ENCODE measurements around the gene GXYLT2.

GXYLT2 gene

GRCh38 chr3:72932416-72932815 lies 44.6 kb downstream of the GXYLT2 start:
- DNase-seq (no peak), ATAC-seq (replicated peaks) (no peak)
- no peaks in the 10 kb centered on the region for H3K4me1 Mint-ChIP-seq
- no peak overlapping the region for H3K4me3 Mint-ChIP-seq
- peaks cover 0 to 6% of the 10 kb centered on the region in 2 donors for H3K36me3 Mint-ChIP-seq
- H3K27me3 Mint-ChIP-seq: peaks cover 17 to 19% of the 10 kb centered on the region in 2 donors
- H3K9me3 Mint-ChIP-seq: peaks cover 5 to 6% of the 10 kb centered on the region in 2 donors
- no peak overlapping the region for H3K27ac Mint-ChIP-seq

- H3K27ac Mint-ChIP-seq: no peak overlapping the region
- H3K36me3 Mint-ChIP-seq: no peaks in the 10 kb centered on the region
- no peaks in the 10 kb centered on the region for H3K9me3 Mint-ChIP-seq
- ATAC-seq (replicated peaks): peak; percentile 93 to 98
- no peak for DNase-seq
- peaks cover 4 to 5% of the 10 kb centered on the region in 2 donors for H3K27me3 Mint-ChIP-seq
- no peaks in the 10 kb centered on the region for H3K4me1 Mint-ChIP-seq
- no peak overlapping the region for H3K4me3 Mint-ChIP-seq
These were observed 50.8 kb downstream of the GXYLT2 start for GRCh38 chr3:72938471-72939265.

GRCh38 chr3:72941245-72941644 lies 53.4 kb downstream of the GXYLT2 start:
- no peak overlapping the region for H3K4me3 Mint-ChIP-seq
- H3K9me3 Mint-ChIP-seq: no peaks in the 10 kb centered on the region
- H3K27ac Mint-ChIP-seq: no peak overlapping the region
- peaks cover 4 to 5% of the 10 kb centered on the region in 2 donors for H3K27me3 Mint-ChIP-seq
- DNase-seq (no peak), ATAC-seq (replicated peaks) (no peak)
- H3K4me1 Mint-ChIP-seq: no peaks in the 10 kb centered on the region
- peaks cover 0 to 4% of the 10 kb centered on the region in 2 donors for H3K36me3 Mint-ChIP-seq

GRCh38 chr3:72942427-72942826 lies 54.6 kb downstream of the GXYLT2 start:
- Mint-ChIP-seq H3K27me3 (peaks cover 0 to 4% of the 10 kb centered on the region in 2 donors), H3K4me3 (no peak overlapping the region), H3K4me1 (no peaks in the 10 kb centered on the region), H3K36me3 (peaks cover 0 to 4% of the 10 kb centered on the region in 2 donors), H3K9me3 (no peaks in the 10 kb centered on the region), H3K27ac (no peak overlapping the region)
- no peak for DNase-seq
- ATAC-seq (replicated peaks): no peak

- Mint-ChIP-seq H3K36me3 (peaks cover 0 to 4% of the 10 kb centered on the region in 2 donors), H3K27ac (no peak overlapping the region), H3K4me1 (no peaks in the 10 kb centered on the region), H3K9me3 (no peaks in the 10 kb centered on the region), H3K27me3 (peaks cover 0 to 4% of the 10 kb centered on the region in 2 donors), H3K4me3 (no peak overlapping the region)
- no peak for ATAC-seq (replicated peaks)
- no peak for DNase-seq
These were observed 56.9 kb downstream of the GXYLT2 start for GRCh38 chr3:72944696-72945095.

GRCh38 chr3:72947715-72948490 lies 60.1 kb downstream of the GXYLT2 start:
- ATAC-seq (replicated peaks): no peak
- Mint-ChIP-seq H3K4me3 (no peak overlapping the region), H3K27me3 (peaks cover 0 to 4% of the 10 kb centered on the region in 2 donors), H3K4me1 (peaks cover 5 to 27% of the 10 kb centered on the region in 2 donors), H3K36me3 (peaks cover 0 to 4% of the 10 kb centered on the region in 2 donors), H3K27ac (no peak overlapping the region), H3K9me3 (no peaks in the 10 kb centered on the region)
- DNase-seq: no peak

- DNase-seq: no peak
- Mint-ChIP-seq H3K36me3 (peaks cover 0 to 4% of the 10 kb centered on the region in 2 donors), H3K4me3 (no peak overlapping the region), H3K4me1 (peaks cover 5 to 27% of the 10 kb centered on the region in 2 donors), H3K9me3 (no peaks in the 10 kb centered on the region), H3K27me3 (peaks cover 0 to 4% of the 10 kb centered on the region in 2 donors), H3K27ac (no peak overlapping the region)
- ATAC-seq (replicated peaks): no peak
These were observed 61.2 kb downstream of the GXYLT2 start for GRCh38 chr3:72949016-72949415.

GRCh38 chr3:72950372-72950771 lies 62.5 kb downstream of the GXYLT2 start:
- DNase-seq (no peak), ATAC-seq (replicated peaks) (peak; percentile 33 to 47)
- H3K27ac Mint-ChIP-seq: no peak overlapping the region
- peaks cover 5 to 27% of the 10 kb centered on the region in 2 donors for H3K4me1 Mint-ChIP-seq
- H3K4me3 Mint-ChIP-seq: peak overlapping the region in 1 of 2 donors; percentile 50
- H3K27me3 Mint-ChIP-seq: no peaks in the 10 kb centered on the region
- no peaks in the 10 kb centered on the region for H3K36me3 Mint-ChIP-seq
- H3K9me3 Mint-ChIP-seq: no peaks in the 10 kb centered on the region

- H3K4me3 Mint-ChIP-seq: peak overlapping the region in 1 of 2 donors; percentile 50
- no peak for DNase-seq
- no peaks in the 10 kb centered on the region for H3K9me3 Mint-ChIP-seq
- H3K27me3 Mint-ChIP-seq: no peaks in the 10 kb centered on the region
- H3K4me1 Mint-ChIP-seq: peaks cover 5 to 27% of the 10 kb centered on the region in 2 donors
- no peak overlapping the region for H3K27ac Mint-ChIP-seq
- H3K36me3 Mint-ChIP-seq: no peaks in the 10 kb centered on the region
- ATAC-seq (replicated peaks): no peak
These were observed 63.0 kb downstream of the GXYLT2 start for GRCh38 chr3:72950801-72951200.

GRCh38 chr3:72951259-72951722 lies 63.4 kb downstream of the GXYLT2 start:
- peak; percentile 83 to 86 for ATAC-seq (replicated peaks)
- Mint-ChIP-seq H3K4me3 (no peak overlapping the region), H3K4me1 (peaks cover 5 to 27% of the 10 kb centered on the region in 2 donors), H3K9me3 (no peaks in the 10 kb centered on the region), H3K27me3 (no peaks in the 10 kb centered on the region), H3K27ac (no peak overlapping the region), H3K36me3 (no peaks in the 10 kb centered on the region)
- DNase-seq: no peak

GRCh38 chr3:72953325-72953956 lies 65.6 kb downstream of the GXYLT2 start:
- no peaks in the 10 kb centered on the region for H3K27me3 Mint-ChIP-seq
- no peak for ATAC-seq (replicated peaks)
- H3K36me3 Mint-ChIP-seq: no peaks in the 10 kb centered on the region

GRCh38 chr3:72957297-72957696 lies 69.5 kb downstream of the GXYLT2 start:
- peaks cover 1 to 11% of the 10 kb centered on the region in 2 donors for H3K4me1 Mint-ChIP-seq
- no peaks in the 10 kb centered on the region for H3K27me3 Mint-ChIP-seq
- H3K9me3 Mint-ChIP-seq: no peaks in the 10 kb centered on the region
- no peak overlapping the region for H3K4me3 Mint-ChIP-seq
- H3K27ac Mint-ChIP-seq: no peak overlapping the region
- DNase-seq (no peak), ATAC-seq (replicated peaks) (no peak)
- no peaks in the 10 kb centered on the region for H3K36me3 Mint-ChIP-seq

More at GRCh38 chr3:72953325-72953956, 65.6 kb downstream of the GXYLT2 start:
- peaks cover 6 to 32% of the 10 kb centered on the region in 2 donors for H3K4me1 Mint-ChIP-seq
- no peak for DNase-seq
- H3K4me3 Mint-ChIP-seq: no peak overlapping the region
- no peaks in the 10 kb centered on the region for H3K9me3 Mint-ChIP-seq
- H3K27ac Mint-ChIP-seq: no peak overlapping the region

GRCh38 chr3:72959336-72959735 lies 71.5 kb downstream of the GXYLT2 start:
- peaks cover 1 to 5% of the 10 kb centered on the region in 2 donors for H3K4me1 Mint-ChIP-seq
- H3K9me3 Mint-ChIP-seq: no peaks in the 10 kb centered on the region
- no peak overlapping the region for H3K27ac Mint-ChIP-seq

GRCh38 chr3:72960812-72961518 lies 73.1 kb downstream of the GXYLT2 start:
- DNase-seq (no peak), ATAC-seq (replicated peaks) (no peak)
- Mint-ChIP-seq H3K4me1 (peaks cover 8 to 22% of the 10 kb centered on the region in 2 donors), H3K27ac (no peak overlapping the region), H3K9me3 (no peaks in the 10 kb centered on the region), H3K36me3 (no peaks in the 10 kb centered on the region), H3K4me3 (no peak overlapping the region), H3K27me3 (no peaks in the 10 kb centered on the region)

More at GRCh38 chr3:72959336-72959735, 71.5 kb downstream of the GXYLT2 start:
- Mint-ChIP-seq H3K4me3 (no peak overlapping the region), H3K36me3 (no peaks in the 10 kb centered on the region), H3K27me3 (no peaks in the 10 kb centered on the region)
- DNase-seq (no peak), ATAC-seq (replicated peaks) (no peak)
